ENCODE measurements around the gene PKP3.

GRCh38 chr11:422249-422656 lies 28.2 kb downstream of the PKP3 start:
- TF ChIP-seq CTCF (IDR thresholded peaks at IDR 0.05) (no peak), EZH2 (IDR thresholded peaks at IDR 0.05; ENCODE audit: borderline replicate concordance, insufficient read depth, low read depth, low read length, poor library complexity, severe bottlenecking) (no peak)
